Activated CD4-positive, alpha-beta T cell treated with anti-CD3 and anti-CD28 coated beads, Interleukin-2, amount 50 U/mL, for 16 hours (primary cell): ENCODE data around the gene PTPN14.

Experiments
- DNase-seq: peaks from one replicate; pipeline ENCODE4 v3.0.0-alpha.2; 2020

PTPN14 gene

DNA sequence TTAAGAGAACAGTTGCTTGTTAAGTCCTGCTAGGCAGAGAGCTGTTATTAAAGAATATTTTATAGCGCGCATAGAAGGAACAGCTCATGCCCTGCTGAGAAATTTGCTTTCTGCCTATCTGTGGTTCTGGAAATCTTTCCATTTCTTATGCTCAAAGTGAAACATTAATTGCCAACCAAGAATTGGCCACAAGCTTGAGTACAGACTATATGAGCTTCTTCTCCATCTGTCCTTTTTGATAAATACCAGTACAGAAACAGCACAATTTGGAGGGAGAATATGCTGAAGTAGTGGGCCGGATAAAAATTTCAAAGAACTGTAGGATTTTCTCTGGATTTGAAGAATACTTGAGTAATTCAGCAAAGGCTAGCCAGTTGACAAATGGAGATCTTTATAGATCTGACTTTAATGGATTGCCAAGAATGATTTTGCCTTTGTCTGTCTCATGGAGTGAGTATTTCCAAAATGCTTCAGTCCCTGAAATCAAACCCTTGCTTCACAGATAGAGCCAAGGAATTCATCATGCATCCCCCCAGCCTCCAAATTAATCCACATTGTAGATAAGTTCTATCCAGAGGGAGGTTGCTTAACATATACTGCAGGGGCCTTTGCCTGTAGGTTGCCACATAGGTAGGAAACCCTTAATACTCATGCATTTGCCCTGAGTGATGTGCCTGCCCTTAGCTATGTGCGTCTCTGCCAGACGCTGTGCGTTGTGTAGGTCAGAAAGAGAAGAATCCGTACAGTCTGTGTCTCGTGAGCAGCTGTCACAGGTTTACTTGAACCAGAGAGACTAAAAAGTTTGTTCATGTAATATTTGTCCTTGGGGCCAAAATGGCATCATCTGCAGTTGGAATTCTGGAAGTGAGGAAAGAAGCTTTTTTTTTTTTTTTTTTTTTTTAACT, 226.3 kb downstream of the PTPN14 start:
- no peak for DNase-seq

DNA sequence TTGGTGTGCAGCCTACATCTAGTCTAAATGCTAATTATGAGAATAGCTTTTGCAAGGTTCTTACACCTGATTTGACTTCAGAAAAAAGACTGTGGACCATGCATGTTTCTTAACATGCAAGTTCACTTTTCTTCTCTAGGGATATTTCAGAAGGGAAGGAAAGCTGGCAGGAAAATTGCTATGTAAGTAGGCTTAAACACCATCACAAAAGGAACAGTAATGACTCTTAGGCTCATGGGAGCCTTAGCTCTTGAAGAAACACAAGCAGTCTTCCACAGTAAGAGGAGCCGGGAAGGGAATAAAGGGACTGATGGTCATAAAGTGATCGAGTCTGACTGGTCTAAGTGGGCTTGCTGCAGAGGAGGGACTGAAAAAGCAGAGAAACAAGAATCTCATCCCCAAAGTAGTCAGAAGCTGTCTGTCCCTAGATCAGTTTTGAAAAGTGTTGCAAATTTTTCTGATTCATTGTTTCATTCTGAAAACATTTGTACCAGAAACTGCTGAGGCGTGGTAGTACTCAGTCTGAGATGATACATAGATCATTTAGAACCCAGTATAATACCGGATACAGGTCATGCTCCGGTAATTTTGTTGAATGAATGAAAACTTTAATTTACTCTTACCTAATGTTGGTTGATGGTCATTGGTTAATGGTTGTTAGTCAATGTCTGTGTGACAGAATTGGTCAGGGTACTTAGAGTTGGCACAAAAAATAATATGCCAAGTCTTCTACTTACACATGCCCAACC, 229.5 kb downstream of the PTPN14 start:
- no peak for DNase-seq

DNA sequence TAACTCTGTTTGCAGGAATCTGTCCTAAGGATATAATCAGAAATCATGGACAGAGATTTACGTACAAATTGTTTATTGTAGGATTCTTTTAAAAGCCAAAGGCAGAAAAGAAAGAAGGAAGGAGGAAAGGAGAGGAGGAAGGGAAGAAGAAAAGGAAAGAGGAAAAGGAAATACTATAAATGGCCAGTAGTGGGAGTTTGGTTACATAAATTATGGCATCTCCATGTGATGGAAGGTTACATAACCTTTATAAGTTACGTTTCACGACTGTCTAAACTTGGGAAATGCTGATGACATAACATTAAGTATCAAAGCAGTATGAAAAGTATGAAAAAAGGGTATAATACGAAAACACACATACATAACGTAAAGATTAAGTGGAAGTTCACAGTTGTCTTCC, 231.5 kb downstream of the PTPN14 start:
- DNase-seq, result no peak

DNA sequence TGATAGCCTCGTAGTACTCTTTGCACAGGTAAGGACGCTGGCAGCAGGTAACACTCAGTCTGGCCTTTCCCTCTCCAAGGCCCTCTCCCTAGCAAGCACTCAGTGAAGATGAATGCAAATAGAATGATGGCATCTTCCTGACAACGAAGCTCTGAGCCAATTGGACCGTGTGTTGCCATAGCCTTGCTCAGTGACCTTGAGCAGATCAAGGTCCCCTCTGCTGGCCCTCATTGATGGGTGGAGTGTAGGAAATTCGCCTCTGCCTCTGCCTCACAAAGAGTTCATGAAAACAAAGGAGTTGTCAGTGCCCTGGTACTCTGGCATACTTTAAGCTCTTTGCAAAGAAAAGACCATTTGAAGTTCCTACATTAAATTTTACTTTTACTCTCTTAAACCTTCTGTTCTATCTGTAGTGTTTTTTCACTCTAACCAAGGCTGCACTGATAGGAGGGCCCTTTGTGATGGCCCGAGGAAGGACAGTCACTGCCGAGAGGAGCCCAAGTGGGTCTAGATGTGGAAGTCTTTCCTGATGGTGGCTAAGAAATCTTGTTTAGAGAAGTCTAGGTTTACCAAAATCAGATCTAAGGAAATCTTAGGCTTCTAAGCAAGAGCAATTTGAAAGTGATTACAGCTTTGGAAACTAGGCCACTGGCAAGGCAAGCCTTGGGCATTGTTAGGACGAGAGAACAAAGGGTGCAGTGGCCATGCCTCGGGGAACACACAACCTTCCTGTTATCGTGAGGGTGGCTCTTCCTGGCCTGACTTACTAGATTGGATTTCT, 232.3 kb downstream of the PTPN14 start:
- no peak for DNase-seq

DNA sequence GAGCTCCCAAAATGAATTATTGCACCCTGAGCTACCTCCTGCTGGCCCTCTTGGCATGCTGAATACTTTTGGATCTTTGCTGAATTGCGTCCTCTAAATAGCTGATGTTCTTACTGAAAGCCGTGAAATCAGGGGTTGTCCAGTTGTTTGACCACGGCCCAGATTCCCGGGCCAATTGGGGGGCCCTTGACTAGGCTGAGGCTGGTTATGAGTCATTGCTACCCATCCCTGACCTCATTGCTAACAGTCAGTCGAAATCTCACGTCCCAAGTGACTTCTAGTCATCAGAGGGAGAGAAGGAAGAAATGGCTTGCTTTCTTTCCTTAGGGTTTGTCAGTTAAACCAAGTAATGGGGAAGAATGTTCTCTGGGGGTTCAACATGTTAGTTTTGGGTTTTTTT, 233.0 kb downstream of the PTPN14 start:
- DNase-seq, result no peak

DNA sequence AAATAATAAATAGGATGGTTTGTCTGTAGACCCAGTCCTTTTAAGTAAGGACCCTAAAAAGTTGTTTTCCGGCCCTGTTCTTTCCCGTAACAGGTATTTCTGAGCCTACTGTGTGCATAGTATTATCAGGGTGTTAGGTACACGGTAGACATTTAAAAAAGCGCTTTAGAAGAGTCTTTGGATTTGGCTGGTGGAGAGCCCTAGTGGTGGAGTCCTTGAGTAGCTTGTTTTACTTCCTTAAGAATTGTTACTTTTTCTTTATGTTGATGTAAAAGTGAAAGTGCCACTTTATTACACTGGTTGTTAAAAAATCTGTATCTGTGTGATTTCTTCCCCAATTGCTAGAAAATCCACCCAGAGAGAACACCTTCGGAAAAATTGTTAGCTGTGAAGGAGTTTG, 233.7 kb downstream of the PTPN14 start:
- no peak for DNase-seq

DNA sequence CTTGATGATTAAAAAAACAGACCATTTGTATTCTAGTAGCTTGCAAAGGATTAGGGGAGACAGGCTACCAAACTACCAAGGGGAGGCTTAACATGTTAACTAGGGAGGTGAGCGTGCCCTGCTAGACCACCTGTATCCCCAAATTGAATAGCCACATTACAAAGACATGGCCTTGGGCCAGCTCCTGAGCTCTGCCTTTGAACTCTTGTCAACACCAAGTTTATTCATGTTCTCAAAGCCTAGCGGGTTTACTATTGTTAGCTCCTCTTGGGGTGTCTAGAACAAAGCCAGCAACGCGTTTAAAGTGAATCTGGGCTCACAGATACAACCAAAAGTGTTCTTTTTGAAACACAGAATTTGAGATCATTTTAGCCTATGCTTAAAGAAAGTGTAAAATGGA, 234.1 kb downstream of the PTPN14 start:
- DNase-seq, result no peak

DNA sequence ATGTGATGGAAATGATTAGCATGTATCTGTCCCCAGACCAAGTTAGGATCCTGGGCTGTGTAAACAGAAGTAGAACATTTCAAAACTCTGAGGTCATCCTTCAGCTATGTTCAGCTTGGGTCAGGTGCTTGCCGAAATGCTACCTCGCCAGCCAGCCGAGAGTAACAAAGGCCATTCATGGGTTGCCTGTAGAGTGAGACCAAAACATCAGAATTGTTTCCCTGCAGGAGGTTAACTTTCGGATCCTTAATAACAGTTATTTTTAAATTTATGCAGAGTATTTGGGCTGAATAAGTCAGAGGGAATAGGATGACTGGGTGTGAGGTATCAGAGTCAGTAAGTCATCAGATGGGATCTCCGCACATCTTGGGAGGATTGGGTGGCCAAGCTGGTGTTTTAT, 234.8 kb downstream of the PTPN14 start:
- no peak for DNase-seq

DNA sequence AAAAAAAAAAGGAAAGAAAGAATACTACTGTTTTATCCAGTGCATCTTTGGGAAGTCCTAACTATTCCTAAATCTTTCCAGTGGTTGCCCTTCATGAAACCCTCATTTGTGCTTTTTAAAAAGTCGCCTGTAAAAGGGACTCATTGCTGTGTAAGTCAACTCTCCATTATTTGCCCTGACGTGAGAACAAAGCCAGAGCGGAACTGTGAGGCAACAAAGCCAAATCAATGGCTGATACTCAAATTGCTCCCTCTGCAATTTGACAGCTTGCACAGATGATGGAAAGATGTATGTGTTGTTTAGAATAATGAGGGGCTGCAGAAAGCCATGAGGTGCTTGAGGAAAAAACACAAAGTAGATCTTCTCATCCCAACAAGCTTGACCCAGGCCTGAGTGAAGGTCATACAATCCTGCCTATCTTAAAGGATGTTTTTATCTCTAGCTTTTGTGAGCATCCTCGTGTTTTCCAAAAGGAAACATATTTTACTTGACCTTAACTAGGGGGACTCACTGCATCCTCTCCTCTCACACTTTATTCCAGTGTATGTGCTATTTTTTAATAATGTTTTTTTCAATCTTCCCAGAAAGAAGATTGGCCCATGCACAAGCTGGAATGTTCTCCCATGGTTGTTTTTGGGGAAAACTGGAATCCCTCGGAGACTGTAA, 237.1 kb downstream of the PTPN14 start:
- DNase-seq, result no peak

DNA sequence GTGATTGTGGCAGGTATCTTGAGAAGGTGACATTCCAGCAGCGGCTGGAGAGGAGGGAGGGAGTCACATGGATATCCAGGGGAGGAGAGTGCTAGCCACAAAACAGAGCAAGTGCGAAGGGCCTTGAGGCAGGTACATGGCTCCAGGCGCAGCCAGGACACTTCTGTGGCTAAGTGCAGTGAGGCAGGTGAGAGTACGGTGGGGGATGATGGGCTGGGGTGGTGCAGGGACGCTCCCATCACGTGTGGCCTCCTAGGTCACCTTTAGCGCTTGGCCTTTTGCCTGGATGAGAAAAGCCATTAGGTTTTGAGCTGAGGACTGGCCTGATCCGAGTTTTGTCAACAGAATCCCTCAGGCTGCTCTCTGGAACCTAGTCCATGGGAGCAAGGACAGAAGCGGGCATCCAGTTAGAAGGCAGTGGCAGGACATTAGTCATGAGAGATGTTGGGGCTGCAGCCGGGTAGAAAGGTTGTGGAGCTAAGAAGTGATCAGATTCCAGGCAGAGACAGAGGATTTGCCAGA, 238.8 kb downstream of the PTPN14 start:
- no peak for DNase-seq

DNA sequence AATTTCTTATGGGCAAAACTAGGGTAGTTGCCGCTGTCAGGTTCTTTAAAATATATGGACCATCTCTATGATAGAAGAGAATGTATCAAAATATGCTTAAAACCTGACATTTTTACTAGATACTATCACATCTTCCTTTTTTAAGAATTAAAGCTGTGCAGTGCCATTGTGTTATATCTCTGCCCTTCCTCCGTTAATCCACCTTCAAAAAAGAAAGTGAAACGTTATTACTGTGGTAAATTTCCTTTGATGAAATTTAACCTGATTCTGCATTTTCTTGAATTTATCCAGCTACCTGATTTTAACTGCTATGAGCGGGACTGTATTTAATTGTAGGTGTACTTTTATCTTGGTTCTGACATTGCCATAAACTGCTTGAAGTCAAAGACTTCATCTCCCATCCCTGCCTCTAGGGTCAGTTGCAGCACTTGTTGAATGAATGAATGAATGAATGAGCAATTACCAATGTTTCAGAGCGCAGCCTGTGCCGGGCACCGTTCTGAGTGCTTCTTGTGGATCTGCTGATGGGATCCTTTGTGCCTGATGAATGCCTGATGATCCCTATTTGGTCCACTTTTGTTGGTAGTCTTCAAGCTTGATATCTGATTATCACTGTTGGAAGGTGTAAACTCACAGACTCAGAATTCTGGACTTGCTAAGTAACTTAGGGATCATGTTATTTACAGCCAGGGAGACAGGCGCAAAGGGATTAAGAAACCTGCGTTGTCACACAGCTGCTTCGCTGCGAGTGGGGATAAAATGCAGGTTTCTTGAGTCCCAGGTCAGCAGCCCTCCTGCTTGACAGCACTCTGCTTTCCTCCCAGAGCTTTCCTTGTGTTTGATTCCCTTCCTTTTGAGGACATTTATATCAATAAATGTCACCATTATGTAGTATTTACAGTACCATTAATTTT, 240.4 kb downstream of the PTPN14 start:
- no peak for DNase-seq

DNA sequence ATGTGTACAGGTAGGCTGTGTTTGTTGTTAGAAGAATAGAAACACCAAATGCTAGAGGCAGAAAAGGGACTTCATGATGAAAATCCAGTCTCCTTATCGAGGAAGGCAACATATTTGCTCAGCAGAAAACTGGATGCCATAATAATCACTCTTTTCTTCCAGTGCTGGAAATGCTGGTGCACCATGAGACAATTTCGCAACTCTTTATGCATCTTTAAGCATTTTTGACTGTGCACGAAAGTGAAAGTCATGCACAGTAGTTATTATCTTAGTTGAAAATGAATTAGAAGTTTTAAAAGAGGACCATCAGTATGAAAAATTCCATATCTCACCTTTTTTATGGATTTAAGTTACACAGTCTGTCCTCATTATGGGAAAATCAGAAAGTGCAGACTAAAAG, 241.4 kb downstream of the PTPN14 start:
- peak; percentile 27 for DNase-seq

DNA sequence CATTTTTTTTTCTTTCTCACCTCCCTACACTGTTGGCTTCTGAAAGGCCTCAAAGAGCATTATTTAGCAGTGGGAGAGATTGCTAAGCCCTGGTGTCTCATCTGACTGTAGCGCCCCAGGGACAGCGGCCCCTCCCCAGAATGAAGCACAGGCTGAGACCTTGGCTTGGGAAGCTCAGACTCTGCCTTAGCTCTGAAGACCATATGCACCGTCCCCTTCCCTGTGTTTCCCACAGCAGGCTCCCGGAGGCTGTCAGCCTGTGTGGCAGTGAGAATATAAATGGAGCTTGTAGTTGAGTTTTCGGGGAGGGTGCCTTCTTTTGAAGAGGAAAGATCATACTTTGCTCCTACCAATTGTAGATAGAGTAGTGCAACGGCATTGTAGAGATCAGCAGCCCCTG, 245.1 kb downstream of the PTPN14 start:
- DNase-seq, result no peak

DNA sequence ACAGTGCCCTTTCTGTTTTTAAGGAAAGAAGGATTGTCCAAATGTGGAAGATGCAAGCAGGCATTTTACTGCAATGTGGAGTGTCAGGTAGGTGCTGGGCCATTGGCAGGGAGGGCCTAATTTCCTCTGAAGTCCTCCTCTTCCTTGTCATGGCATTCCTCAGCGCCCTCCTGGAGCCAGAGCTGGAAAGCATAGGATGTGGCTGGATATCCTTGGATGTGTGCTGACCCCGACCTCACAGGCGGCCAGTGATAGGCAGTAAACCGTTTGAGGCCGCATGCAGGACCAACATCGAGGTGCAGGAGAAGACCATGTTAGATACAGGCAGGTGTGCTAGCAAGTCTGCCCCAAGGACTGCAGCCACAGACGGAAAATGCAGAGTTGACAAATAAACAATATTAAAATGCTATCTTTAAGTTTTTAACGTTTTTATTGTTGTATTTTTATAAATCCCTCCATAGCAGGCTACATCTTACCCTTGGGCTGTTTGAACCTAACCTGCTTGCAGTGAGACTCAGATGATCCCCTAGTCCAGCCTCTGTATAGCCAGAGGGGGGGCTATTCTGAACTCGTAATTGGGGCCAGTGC, 246.1 kb downstream of the PTPN14 start:
- DNase-seq, result no peak

DNA sequence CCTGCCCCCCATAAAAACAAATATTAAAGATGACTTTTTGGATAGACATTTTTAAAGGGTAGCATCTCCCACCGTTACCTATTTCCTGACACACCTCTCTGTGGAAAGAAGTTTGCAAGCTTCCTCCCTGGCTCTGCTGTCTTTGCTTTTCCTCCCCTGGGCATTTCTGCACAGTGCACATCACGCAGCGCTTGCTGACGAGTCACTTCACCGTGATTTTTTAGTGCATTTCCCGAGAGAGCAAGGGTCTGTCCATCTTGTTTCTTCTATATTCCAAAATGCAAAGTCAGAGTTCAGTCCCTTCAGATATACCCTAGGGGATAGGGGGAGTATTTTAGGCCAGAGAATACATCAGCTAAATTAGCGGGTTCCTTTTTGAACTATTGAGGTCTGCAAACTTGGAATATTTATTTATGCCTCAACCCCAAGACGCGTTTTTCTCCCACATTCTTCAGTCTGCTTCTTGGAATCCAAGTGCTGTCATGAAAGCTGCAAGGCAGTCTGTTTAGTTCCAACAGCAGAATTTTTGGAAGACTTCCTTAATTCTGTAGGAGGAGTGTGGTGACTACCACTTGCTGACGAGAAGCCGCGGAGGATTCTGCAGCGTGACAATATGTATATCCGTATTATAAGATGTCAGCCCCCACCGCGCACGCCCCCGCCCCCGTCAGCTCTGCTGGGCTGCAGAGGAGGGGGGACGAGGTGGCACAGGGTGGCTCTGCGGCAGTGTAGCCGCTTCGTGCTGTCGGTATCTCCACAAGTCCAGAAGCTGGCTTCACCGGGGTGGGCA, 248.1 kb downstream of the PTPN14 start:
- no peak for DNase-seq

DNA sequence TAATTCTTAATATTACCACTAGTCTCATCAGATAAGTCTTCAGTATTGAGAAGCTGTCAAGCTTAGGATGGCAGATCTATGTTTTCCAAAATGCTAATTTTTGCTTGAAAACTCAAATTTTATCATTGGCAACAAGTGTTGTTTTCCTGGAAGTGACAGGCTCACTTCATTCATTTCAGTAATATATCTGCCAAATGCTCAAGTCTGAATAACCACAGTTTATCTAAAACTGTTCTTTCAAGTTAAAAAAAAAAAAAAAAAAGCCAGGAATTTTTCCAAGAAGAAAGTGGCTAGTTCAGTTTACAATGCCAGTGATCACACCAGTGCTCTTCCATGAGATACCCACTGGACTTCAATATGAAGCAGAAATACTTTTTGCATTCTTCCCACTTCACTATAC, 249.9 kb downstream of the PTPN14 start:
- no peak for DNase-seq

DNA sequence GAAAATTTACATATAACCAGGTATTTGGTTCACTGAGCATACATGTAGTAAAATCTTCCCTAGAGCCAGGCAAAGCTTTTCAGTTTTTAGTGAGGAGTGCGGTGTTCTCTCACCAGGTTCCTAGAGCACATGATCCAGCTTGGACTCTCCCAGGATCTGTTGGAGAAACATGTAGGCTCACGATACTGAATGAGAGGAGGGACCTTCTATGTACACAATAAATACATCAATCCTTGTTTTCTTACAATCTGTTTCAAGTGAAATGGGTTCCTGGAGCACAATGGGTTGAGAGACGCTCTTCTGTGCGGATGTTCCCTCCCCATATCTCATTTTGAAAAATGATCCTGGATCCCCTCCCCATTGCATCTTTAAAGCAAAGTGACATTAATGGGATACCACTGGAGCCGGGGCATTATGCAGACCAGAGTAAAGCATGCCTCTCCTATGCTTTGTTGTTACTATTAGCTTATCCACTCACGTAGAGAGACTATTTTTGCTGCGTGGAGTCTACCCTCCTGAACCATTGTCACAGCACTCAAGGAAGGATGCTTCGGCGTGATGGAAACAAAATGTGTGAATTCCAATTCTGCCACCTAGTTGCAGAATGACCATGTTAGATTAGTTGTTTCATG, 251.1 kb downstream of the PTPN14 start:
- no peak for DNase-seq
